ENCODE measurements around the gene HRH2. TPM values are rescaled to one million over a fixed set of nuclear protein-coding genes. Genes with fewer than 3 reads are reported as not detected.

Gene HRH2
- total RNA-seq, 2 experiments from 2014 or later, result 2.9 to 3.4 TPM

DNA sequence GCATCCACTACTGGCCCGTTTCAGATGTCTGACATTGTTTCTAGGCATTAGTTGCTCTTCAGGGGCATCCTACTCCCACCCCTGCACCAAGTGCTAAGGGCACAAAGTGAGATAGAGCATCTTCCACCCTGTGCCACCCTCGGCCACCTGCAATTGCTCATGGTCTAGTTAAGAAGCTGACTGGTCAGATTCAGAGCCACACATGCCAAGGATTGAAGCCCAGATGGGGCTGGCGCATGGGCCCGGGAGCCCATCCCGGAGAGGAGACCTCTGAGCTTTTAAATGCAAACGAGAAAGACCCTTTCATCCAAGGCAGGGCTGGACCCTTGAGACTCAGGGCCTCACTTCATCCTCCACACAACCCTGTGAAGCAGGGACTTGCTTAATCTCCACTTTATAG is 28.5 kb downstream of the HRH2 start:
- CTCF ChIA-PET, result interaction anchor here (1.4 kb wide), 1 partner anchor 152 kb away, joined by 4 read pairs; no protein-coding TSS in a partner anchor
- DNase-seq, result no peak
- Histone ChIP-seq H3K9me3 (ENCODE audit: control insufficient read depth in 1 of 2, insufficient read depth in 1 of 2, low read length in 2 of 2) (peaks cover 0 to 5% of the 10 kb centered on the region in 2 experiments), H3K4me3 (ENCODE audit: low read length) (no peak overlapping the region), H3K4me1 (ENCODE audit: insufficient read depth, low read length) (peaks cover 34% of the 10 kb centered on the region), H3K36me3 (ENCODE audit: insufficient read depth, low read length) (peaks cover 48% of the 10 kb centered on the region), H3K27ac (ENCODE audit: low read depth in 1 of 2, low read length in 2 of 2) (no peak overlapping the region), H3K27me3 (ENCODE audit: control insufficient read depth in 1 of 2, insufficient read depth in 2 of 2, low read length in 2 of 2) (no peaks in the 10 kb centered on the region)
- intact Hi-C loops (cut with DNase I, micrococcal nuclease), result no loop called here
- Mint-ChIP-seq H3K27me3 (no peaks in the 10 kb centered on the region), H3K4me3 (no peak overlapping the region), H3K9me3 (no peaks in the 10 kb centered on the region), H3K4me1 (ENCODE audit: low read depth) (peaks cover 42% of the 10 kb centered on the region), H3K27ac (no peak overlapping the region), H3K36me3 (ENCODE audit: low read depth) (peaks cover 83% of the 10 kb centered on the region)
- no peak for ATAC-seq (ENCODE audit: poor library complexity)
- POLR2A ChIA-PET, result no interaction called here
- TF ChIP-seq, protein P1, sequence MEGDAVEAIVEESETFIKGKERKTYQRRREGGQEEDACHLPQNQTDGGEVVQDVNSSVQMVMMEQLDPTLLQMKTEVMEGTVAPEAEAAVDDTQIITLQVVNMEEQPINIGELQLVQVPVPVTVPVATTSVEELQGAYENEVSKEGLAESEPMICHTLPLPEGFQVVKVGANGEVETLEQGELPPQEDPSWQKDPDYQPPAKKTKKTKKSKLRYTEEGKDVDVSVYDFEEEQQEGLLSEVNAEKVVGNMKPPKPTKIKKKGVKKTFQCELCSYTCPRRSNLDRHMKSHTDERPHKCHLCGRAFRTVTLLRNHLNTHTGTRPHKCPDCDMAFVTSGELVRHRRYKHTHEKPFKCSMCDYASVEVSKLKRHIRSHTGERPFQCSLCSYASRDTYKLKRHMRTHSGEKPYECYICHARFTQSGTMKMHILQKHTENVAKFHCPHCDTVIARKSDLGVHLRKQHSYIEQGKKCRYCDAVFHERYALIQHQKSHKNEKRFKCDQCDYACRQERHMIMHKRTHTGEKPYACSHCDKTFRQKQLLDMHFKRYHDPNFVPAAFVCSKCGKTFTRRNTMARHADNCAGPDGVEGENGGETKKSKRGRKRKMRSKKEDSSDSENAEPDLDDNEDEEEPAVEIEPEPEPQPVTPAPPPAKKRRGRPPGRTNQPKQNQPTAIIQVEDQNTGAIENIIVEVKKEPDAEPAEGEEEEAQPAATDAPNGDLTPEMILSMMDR (IDR thresholded peaks at IDR 0.05), result no peak

DNA sequence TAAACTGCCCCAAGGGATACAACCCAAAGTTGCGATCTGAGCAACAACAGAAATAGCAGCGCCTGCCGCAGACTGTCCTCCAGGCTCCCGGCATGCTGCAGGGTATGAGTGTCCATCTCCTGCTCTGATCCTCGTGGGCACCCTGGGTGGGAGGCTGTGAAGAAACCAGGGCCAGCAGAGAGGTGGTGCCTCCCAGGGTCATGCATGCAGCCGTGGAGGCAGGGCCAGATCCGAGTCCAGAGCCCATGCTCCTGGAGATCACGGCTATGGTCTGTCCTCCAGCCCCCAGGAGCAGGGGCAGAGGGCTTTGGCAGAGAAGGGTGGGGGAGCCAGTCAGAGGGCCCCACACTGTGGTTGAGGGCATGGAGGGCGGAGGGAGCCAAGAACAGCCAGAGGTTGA is 29.0 kb downstream of the HRH2 start:
- Histone ChIP-seq H3K27ac (ENCODE audit: low read depth in 1 of 2, low read length in 2 of 2) (no peak overlapping the region), H3K4me1 (ENCODE audit: insufficient read depth, low read length) (peaks cover 35% of the 10 kb centered on the region), H3K27me3 (ENCODE audit: control insufficient read depth in 1 of 2, insufficient read depth in 2 of 2, low read length in 2 of 2) (no peaks in the 10 kb centered on the region), H3K36me3 (ENCODE audit: insufficient read depth, low read length) (peaks cover 48% of the 10 kb centered on the region), H3K4me3 (ENCODE audit: low read length) (no peak overlapping the region), H3K9me3 (ENCODE audit: control insufficient read depth in 1 of 2, insufficient read depth in 1 of 2, low read length in 2 of 2) (peaks cover 0 to 5% of the 10 kb centered on the region in 2 experiments)
- ChIA-PET CTCF (interaction anchor here (1.4 kb wide), 1 partner anchor 153 kb away, joined by 4 read pairs; no protein-coding TSS in a partner anchor), POLR2A (no interaction called here)
- no peaks in the 10 kb centered on the region for H3K27me3 Mint-ChIP-seq
- peaks cover 42% of the 10 kb centered on the region for H3K4me1 Mint-ChIP-seq (ENCODE audit: low read depth)
- H3K4me3 Mint-ChIP-seq, result no peak overlapping the region
- H3K27ac Mint-ChIP-seq, result no peak overlapping the region
- TF ChIP-seq, protein P1 (IDR thresholded peaks at IDR 0.05), result no peak
- H3K9me3 Mint-ChIP-seq, result no peaks in the 10 kb centered on the region
- H3K36me3 Mint-ChIP-seq (ENCODE audit: low read depth), result peaks cover 78% of the 10 kb centered on the region
- DNase-seq (no peak), ATAC-seq (ENCODE audit: poor library complexity) (no peak)
- intact Hi-C loops (cut with DNase I, micrococcal nuclease), result no loop called here

- H3K27me3 Mint-ChIP-seq, result no peaks in the 10 kb centered on the region
- H3K9me3 Mint-ChIP-seq, result no peaks in the 10 kb centered on the region
- H3K4me1 ChIP-seq (ENCODE audit: insufficient read depth, low read length), result peaks cover 35% of the 10 kb centered on the region
- intact Hi-C loops (cut with DNase I, micrococcal nuclease), result no loop called here
- H3K27ac ChIP-seq (ENCODE audit: low read depth in 1 of 2, low read length in 2 of 2), result no peak overlapping the region
- H3K27me3 ChIP-seq (ENCODE audit: control insufficient read depth in 1 of 2, insufficient read depth in 2 of 2, low read length in 2 of 2), result no peaks in the 10 kb centered on the region
- H3K9me3 ChIP-seq (ENCODE audit: control insufficient read depth in 1 of 2, insufficient read depth in 1 of 2, low read length in 2 of 2), result peaks cover 0 to 5% of the 10 kb centered on the region in 2 experiments
- POLR2A ChIA-PET, result no interaction called here
- H3K4me1 Mint-ChIP-seq (ENCODE audit: low read depth), result peaks cover 43% of the 10 kb centered on the region
- TF ChIP-seq, protein P1 (IDR thresholded peaks at IDR 0.05), result no peak
- no peak overlapping the region for H3K4me3 ChIP-seq (ENCODE audit: low read length)
- no peak overlapping the region for H3K4me3 Mint-ChIP-seq
- peaks cover 74% of the 10 kb centered on the region for H3K36me3 Mint-ChIP-seq (ENCODE audit: low read depth)
- ATAC-seq (ENCODE audit: poor library complexity), result no peak
- CTCF ChIA-PET, result no interaction called here
- DNase-seq, result no peak
- peaks cover 47% of the 10 kb centered on the region for H3K36me3 ChIP-seq (ENCODE audit: insufficient read depth, low read length)
- H3K27ac Mint-ChIP-seq, result peak overlapping the region; percentile 12
These were observed 29.4 kb downstream of the HRH2 start for GRCh38 chr5:175687231-175687701.
